ENCODE data around the gene SLC9A5. TPM values are rescaled to one million over a fixed set of nuclear protein-coding genes. Genes with fewer than 3 reads are reported as not detected.

The SLC9A5 gene
- total and polyA plus RNA-seq, 7 experiments from 2014 or later: 0.11 to 3.7 (median 1.7) TPM

GRCh38 chr16:67227567-67227921 is 21.2 kb upstream of the SLC9A5 start:
- Histone ChIP-seq H3K9me3 (ENCODE audit: control insufficient read depth in 2 of 3, low read length in 3 of 3) (no peaks in the 10 kb centered on the region), H3K27me3 (ENCODE audit: control insufficient read depth in 2 of 2, insufficient read depth in 2 of 2, low read length in 2 of 2) (no peaks in the 10 kb centered on the region), H3K4me1 (ENCODE audit: control insufficient read depth in 2 of 2, insufficient read depth in 2 of 2, low read length in 2 of 2) (peaks cover 14 to 38% of the 10 kb centered on the region in 2 donors), H3K27ac (ENCODE audit: low read depth, low read length) (peak overlapping the region; percentile 85), H3K36me3 (ENCODE audit: control insufficient read depth in 2 of 3, insufficient read depth in 3 of 3, low read length in 3 of 3) (peaks cover 9 to 48% (median 10%) of the 10 kb centered on the region in 3 experiments), H3K4me3 (ENCODE audit: low read length) (peak overlapping the region; percentile 90)
- CTCF ChIA-PET: interaction anchor here (0.9 to 1.6 kb wide), 4 partner anchors 12 to 73 kb away, joined by 3 to 6 read pairs (median 4); partner anchors contain the start of gene FHOD1
- Mint-ChIP-seq H3K4me3 (peak overlapping the region; percentile 94 to 100 (median 98)), H3K4me1 (peaks cover 37 to 62% (median 50%) of the 10 kb centered on the region in 7 donors), H3K27ac (peak overlapping the region; percentile 59 to 100 (median 97)), H3K9me3 (no peaks in the 10 kb centered on the region), H3K36me3 (peaks cover 4 to 9% (median 7%) of the 10 kb centered on the region in 5 donors), H3K27me3 (no peaks in the 10 kb centered on the region)
- DNase-seq: no peak
- POLR2A ChIA-PET: interaction anchor here (0.8 to 2.3 kb wide), 12 partner anchors 8 to 439 kb away, joined by 3 to 20 read pairs (median 6); partner anchors contain the start of genes E2F4 and FHOD1
- intact Hi-C loops (cut with micrococcal nuclease): loop anchor here (1.0 to 5.0 kb wide), 15 partner anchors 20 to 1905 kb away; partner anchors contain the start of genes E2F4 (in 2 of the 2), FHOD1 (in 2 of the 2), PLEKHG4 (in 2 of the 2) and ACD (in 1 of the 2)
- ATAC-seq: no peak

GRCh38 chr16:67228034-67228785 is 20.6 kb upstream of the SLC9A5 start:
- H3K9me3 ChIP-seq (ENCODE audit: control insufficient read depth in 2 of 3, low read length in 3 of 3): no peaks in the 10 kb centered on the region
- Mint-ChIP-seq H3K4me1 (peaks cover 34 to 55% (median 49%) of the 10 kb centered on the region in 7 donors), H3K4me3 (peak overlapping the region; percentile 94 to 100 (median 98)), H3K27me3 (no peaks in the 10 kb centered on the region), H3K36me3 (peaks cover 4 to 11% (median 7%) of the 10 kb centered on the region in 5 donors), H3K27ac (peak overlapping the region; percentile 52 to 99 (median 93)), H3K9me3 (no peaks in the 10 kb centered on the region)
- H3K27ac ChIP-seq (ENCODE audit: low read depth, low read length): peak overlapping the region; percentile 85
- H3K4me1 ChIP-seq (ENCODE audit: control insufficient read depth in 2 of 2, insufficient read depth in 2 of 2, low read length in 2 of 2): peaks cover 14 to 38% of the 10 kb centered on the region in 2 donors
- CTCF ChIA-PET: interaction anchor here (0.9 to 1.6 kb wide), 4 partner anchors 11 to 19 kb away, joined by 3 to 6 read pairs (median 4); partner anchors contain the start of gene FHOD1
- POLR2A ChIA-PET: interaction anchor here (0.9 to 2.3 kb wide), 9 partner anchors 8 to 439 kb away, joined by 3 to 20 read pairs (median 7); partner anchors contain the start of gene FHOD1
- DNase-seq (no peak), ATAC-seq (no peak)
- no peaks in the 10 kb centered on the region for H3K27me3 ChIP-seq (ENCODE audit: control insufficient read depth in 2 of 2, insufficient read depth in 2 of 2, low read length in 2 of 2)
- intact Hi-C loops (cut with micrococcal nuclease): loop anchor here in 1 of 2 donors (5.0 kb wide), 3 partner anchors 334 to 1904 kb away; partner anchors contain the start of genes CHTF8, CTCF and UTP4
- H3K36me3 ChIP-seq (ENCODE audit: control insufficient read depth in 2 of 3, insufficient read depth in 3 of 3, low read length in 3 of 3): peaks cover 9 to 48% (median 10%) of the 10 kb centered on the region in 3 experiments
- H3K4me3 ChIP-seq (ENCODE audit: low read length): peak overlapping the region; percentile 90

GRCh38 chr16:67228905-67229304 is 19.9 kb upstream of the SLC9A5 start:
- peaks cover 4 to 16% (median 7%) of the 10 kb centered on the region in 5 donors for H3K36me3 Mint-ChIP-seq
- peak overlapping the region in 5 of 9 donors; percentile 14 to 95 (median 58) for H3K27ac Mint-ChIP-seq
- H3K27ac ChIP-seq (ENCODE audit: low read depth, low read length): no peak overlapping the region
- ChIA-PET CTCF (interaction anchor here (0.9 kb wide), 1 partner anchor 19 kb away, joined by 3 read pairs; the partner anchor contains the start of gene FHOD1), POLR2A (interaction anchor here (0.6 kb wide), 1 partner anchor 10 kb away, joined by 3 read pairs; no protein-coding TSS in a partner anchor)
- peaks cover 30 to 48% (median 42%) of the 10 kb centered on the region in 7 donors for H3K4me1 Mint-ChIP-seq
- H3K27me3 Mint-ChIP-seq: no peaks in the 10 kb centered on the region
- no peak for ATAC-seq
- H3K27me3 ChIP-seq (ENCODE audit: control insufficient read depth in 2 of 2, insufficient read depth in 2 of 2, low read length in 2 of 2): no peaks in the 10 kb centered on the region
- H3K4me3 ChIP-seq (ENCODE audit: low read length): no peak overlapping the region
- H3K4me3 Mint-ChIP-seq: peak overlapping the region in 9 of 10 donors; percentile 55 to 100 (median 98)
- no peaks in the 10 kb centered on the region for H3K9me3 Mint-ChIP-seq
- H3K4me1 ChIP-seq (ENCODE audit: control insufficient read depth in 2 of 2, insufficient read depth in 2 of 2, low read length in 2 of 2): peaks cover 14 to 32% of the 10 kb centered on the region in 2 donors
- H3K9me3 ChIP-seq (ENCODE audit: control insufficient read depth in 2 of 3, low read length in 3 of 3): no peaks in the 10 kb centered on the region
- H3K36me3 ChIP-seq (ENCODE audit: control insufficient read depth in 2 of 3, insufficient read depth in 3 of 3, low read length in 3 of 3): peaks cover 9 to 54% (median 10%) of the 10 kb centered on the region in 3 experiments
- no peak for DNase-seq
- intact Hi-C loops (cut with micrococcal nuclease): loop anchor here in 1 of 2 donors (5.0 kb wide), 3 partner anchors 333 to 1903 kb away; partner anchors contain the start of genes CHTF8, CTCF and UTP4

GRCh38 chr16:67229906-67230808 is 18.6 kb upstream of the SLC9A5 start:
- DNase-seq (no peak), ATAC-seq (no peak)
- H3K4me1 ChIP-seq (ENCODE audit: control insufficient read depth in 2 of 2, insufficient read depth in 2 of 2, low read length in 2 of 2): peaks cover 14 to 24% of the 10 kb centered on the region in 2 donors
- H3K4me3 Mint-ChIP-seq: peak overlapping the region in 2 of 10 donors; percentile 6 to 21
- CTCF ChIA-PET: interaction anchor here (0.6 kb wide), 2 partner anchors 216 to 360 kb away, joined by 3 read pairs; no protein-coding TSS in a partner anchor
- H3K4me1 Mint-ChIP-seq: peaks cover 21 to 36% (median 29%) of the 10 kb centered on the region in 7 donors
- H3K36me3 Mint-ChIP-seq: peaks cover 4 to 16% (median 7%) of the 10 kb centered on the region in 5 donors
- POLR2A ChIA-PET: interaction anchor here (0.6 to 0.9 kb wide), 3 partner anchors 13 to 15 kb away, joined by 3 to 4 read pairs (median 3); no protein-coding TSS in a partner anchor
- no peaks in the 10 kb centered on the region for H3K9me3 ChIP-seq (ENCODE audit: control insufficient read depth in 2 of 3, low read length in 3 of 3)
- no peak overlapping the region for H3K4me3 ChIP-seq (ENCODE audit: low read length)
- peaks cover 9 to 64% (median 10%) of the 10 kb centered on the region in 3 experiments for H3K36me3 ChIP-seq (ENCODE audit: control insufficient read depth in 2 of 3, insufficient read depth in 3 of 3, low read length in 3 of 3)
- H3K27ac Mint-ChIP-seq: peak overlapping the region in 1 of 9 donors; percentile 26
- H3K27me3 ChIP-seq (ENCODE audit: control insufficient read depth in 2 of 2, insufficient read depth in 2 of 2, low read length in 2 of 2): no peaks in the 10 kb centered on the region
- no peak overlapping the region for H3K27ac ChIP-seq (ENCODE audit: low read depth, low read length)
- intact Hi-C loops (cut with micrococcal nuclease): loop anchor here in 1 of 2 donors (5.0 kb wide), 3 partner anchors 332 to 1902 kb away; partner anchors contain the start of genes CHTF8, CTCF and UTP4
- H3K9me3 Mint-ChIP-seq: no peaks in the 10 kb centered on the region
- no peaks in the 10 kb centered on the region for H3K27me3 Mint-ChIP-seq

- H3K9me3 ChIP-seq (ENCODE audit: control insufficient read depth in 2 of 3, low read length in 3 of 3): no peaks in the 10 kb centered on the region
- Mint-ChIP-seq H3K9me3 (no peaks in the 10 kb centered on the region), H3K4me1 (peaks cover 16 to 27% (median 21%) of the 10 kb centered on the region in 7 donors), H3K27ac (peak overlapping the region in 2 of 9 donors; percentile 26 to 48), H3K27me3 (no peaks in the 10 kb centered on the region), H3K4me3 (no peak overlapping the region), H3K36me3 (peaks cover 4 to 18% (median 8%) of the 10 kb centered on the region in 5 donors)
- intact Hi-C loops (cut with micrococcal nuclease): no loop called here
- H3K27me3 ChIP-seq (ENCODE audit: control insufficient read depth in 2 of 2, insufficient read depth in 2 of 2, low read length in 2 of 2): no peaks in the 10 kb centered on the region
- H3K36me3 ChIP-seq (ENCODE audit: control insufficient read depth in 2 of 3, insufficient read depth in 3 of 3, low read length in 3 of 3): peaks cover 9 to 70% (median 10%) of the 10 kb centered on the region in 3 experiments
- ATAC-seq: no peak
- no peak overlapping the region for H3K27ac ChIP-seq (ENCODE audit: low read depth, low read length)
- CTCF ChIA-PET: interaction anchor here (0.6 kb wide), 1 partner anchor 361 kb away, joined by 3 read pairs; no protein-coding TSS in a partner anchor
- peaks cover 16 to 18% of the 10 kb centered on the region in 2 donors for H3K4me1 ChIP-seq (ENCODE audit: control insufficient read depth in 2 of 2, insufficient read depth in 2 of 2, low read length in 2 of 2)
- no peak overlapping the region for H3K4me3 ChIP-seq (ENCODE audit: low read length)
- no peak for DNase-seq
- POLR2A ChIA-PET: interaction anchor here (0.6 to 0.9 kb wide), 3 partner anchors 12 to 14 kb away, joined by 3 to 4 read pairs (median 3); no protein-coding TSS in a partner anchor
Observed at GRCh38 chr16:67230809-67231660, 17.7 kb upstream of the SLC9A5 start.
